ENCODE data around the gene ARL6IP5. TPM values are rescaled to one million over a fixed set of nuclear protein-coding genes. Genes with fewer than 3 reads are reported as not detected.

ARL6IP5 gene
- total RNA-seq, 6 donors from 2014 or later: 34.6 to 145 (median 125) TPM

DNA sequence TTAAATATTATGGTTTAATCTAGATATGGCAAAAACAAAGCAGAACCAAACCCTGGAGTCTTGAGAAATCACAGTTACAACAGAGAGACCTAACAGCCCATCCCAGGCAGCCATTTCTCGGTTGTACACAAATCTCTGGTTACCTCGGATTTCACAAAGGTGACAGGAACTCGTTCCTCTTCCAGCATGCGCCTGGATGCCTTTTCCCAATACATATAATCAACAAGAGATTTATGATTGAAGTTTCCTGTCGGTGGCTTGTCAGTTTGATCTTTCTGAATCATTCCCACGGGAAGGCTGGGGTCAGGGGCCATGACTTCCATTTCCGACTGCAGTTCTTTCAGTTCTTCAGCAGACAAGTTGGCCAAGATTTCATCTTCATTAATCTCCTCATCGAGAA, 37.2 kb downstream of the ARL6IP5 start:
- H3K4me1 ChIP-seq: peaks cover 0 to 10% (median 2%) of the 10 kb centered on the region in 4 donors
- H3K36me3 ChIP-seq: no peaks in the 10 kb centered on the region
- H3K27ac ChIP-seq: peak overlapping the region in 3 of 4 donors; percentile 17 to 64 (median 48)
- ATAC-seq (ENCODE audit: low FRiP score in 2 of 2): no peak
- no peaks in the 10 kb centered on the region for H3K9me3 ChIP-seq
- H3K27me3 ChIP-seq: no peaks in the 10 kb centered on the region
- DNase-seq: no peak
- H3K4me3 ChIP-seq: peak overlapping the region in 1 of 4 donors; percentile 6
- TF ChIP-seq, protein P1, sequence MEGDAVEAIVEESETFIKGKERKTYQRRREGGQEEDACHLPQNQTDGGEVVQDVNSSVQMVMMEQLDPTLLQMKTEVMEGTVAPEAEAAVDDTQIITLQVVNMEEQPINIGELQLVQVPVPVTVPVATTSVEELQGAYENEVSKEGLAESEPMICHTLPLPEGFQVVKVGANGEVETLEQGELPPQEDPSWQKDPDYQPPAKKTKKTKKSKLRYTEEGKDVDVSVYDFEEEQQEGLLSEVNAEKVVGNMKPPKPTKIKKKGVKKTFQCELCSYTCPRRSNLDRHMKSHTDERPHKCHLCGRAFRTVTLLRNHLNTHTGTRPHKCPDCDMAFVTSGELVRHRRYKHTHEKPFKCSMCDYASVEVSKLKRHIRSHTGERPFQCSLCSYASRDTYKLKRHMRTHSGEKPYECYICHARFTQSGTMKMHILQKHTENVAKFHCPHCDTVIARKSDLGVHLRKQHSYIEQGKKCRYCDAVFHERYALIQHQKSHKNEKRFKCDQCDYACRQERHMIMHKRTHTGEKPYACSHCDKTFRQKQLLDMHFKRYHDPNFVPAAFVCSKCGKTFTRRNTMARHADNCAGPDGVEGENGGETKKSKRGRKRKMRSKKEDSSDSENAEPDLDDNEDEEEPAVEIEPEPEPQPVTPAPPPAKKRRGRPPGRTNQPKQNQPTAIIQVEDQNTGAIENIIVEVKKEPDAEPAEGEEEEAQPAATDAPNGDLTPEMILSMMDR (IDR thresholded peaks at IDR 0.05): no peak
- TF ChIP-seq POLR2AphosphoS5 (IDR thresholded peaks at IDR 0.05): peak in 1 of 2 donors; percentile 11
- no peak for TF ChIP-seq POLR2A (IDR thresholded peaks at IDR 0.05)
- TF ChIP-seq EP300 (IDR thresholded peaks at IDR 0.05): no peak
- WGBS, 2 donors: 33 to 49% methylated on average over 8 of the region's 8 CpGs

GRCh38 chr3:69122403-69122802, 37.7 kb downstream of the ARL6IP5 start, which contains the start of gene LMOD3:
TSS of gene LMOD3 (minus strand) at chr3:69122595. CDS start at chr3:69122386, 209 bp downstream.
- no peaks in the 10 kb centered on the region for H3K36me3 ChIP-seq
- H3K4me3 ChIP-seq: peak within 1 kb of the TSS in 1 of 4 donors; percentile 6
- H3K9me3 ChIP-seq: no peaks in the 10 kb centered on the region
- no peak for TF ChIP-seq POLR2A (IDR thresholded peaks at IDR 0.05)
- TF ChIP-seq EP300 (IDR thresholded peaks at IDR 0.05): no peak
- TF ChIP-seq POLR2AphosphoS5 (IDR thresholded peaks at IDR 0.05): no peak
- TF ChIP-seq, protein P1 (IDR thresholded peaks at IDR 0.05): no peak
- no peaks in the 10 kb centered on the region for H3K27me3 ChIP-seq
- ATAC-seq (ENCODE audit: low FRiP score in 2 of 2): no peak
- 61 to 72% methylated on average over 3 of the region's 3 CpGs for WGBS, 2 donors
- peak within 1 kb of the TSS in 3 of 4 donors; percentile 17 to 64 (median 48) for H3K27ac ChIP-seq
- no peak for DNase-seq
- peaks cover 0 to 10% (median 2%) of the 10 kb centered on the region in 4 donors for H3K4me1 ChIP-seq

- no peaks in the 10 kb centered on the region for H3K9me3 ChIP-seq
- H3K4me3 ChIP-seq: no peak overlapping the region
- no peak overlapping the region for H3K27ac ChIP-seq
- TF ChIP-seq, protein P1 (IDR thresholded peaks at IDR 0.05): no peak
- TF ChIP-seq POLR2A (IDR thresholded peaks at IDR 0.05) (no peak), POLR2AphosphoS5 (IDR thresholded peaks at IDR 0.05) (no peak), EP300 (IDR thresholded peaks at IDR 0.05) (no peak)
- no peaks in the 10 kb centered on the region for H3K27me3 ChIP-seq
- 89 to 91% methylated on average over 3 of the region's 3 CpGs for WGBS, 2 donors
- ATAC-seq (ENCODE audit: low FRiP score in 2 of 2): no peak
- peaks cover 0 to 6% (median under 1%) of the 10 kb centered on the region in 4 donors for H3K4me1 ChIP-seq
- DNase-seq: no peak
- no peaks in the 10 kb centered on the region for H3K36me3 ChIP-seq
Measured at GRCh38 chr3:69126216-69126615, 41.5 kb downstream of the ARL6IP5 start.

GRCh38 chr3:69126999-69127398, 42.3 kb downstream of the ARL6IP5 start:
- ATAC-seq (ENCODE audit: low FRiP score in 2 of 2): no peak

More at GRCh38 chr3:69126999-69127398, 42.3 kb downstream of the ARL6IP5 start:
- WGBS, 2 donors: 87 to 95% methylated on average over 2 of the region's 2 CpGs
- TF ChIP-seq, protein P1 (IDR thresholded peaks at IDR 0.05): no peak
- TF ChIP-seq EP300 (IDR thresholded peaks at IDR 0.05): no peak
- TF ChIP-seq POLR2AphosphoS5 (IDR thresholded peaks at IDR 0.05): no peak
- no peak for TF ChIP-seq POLR2A (IDR thresholded peaks at IDR 0.05)
- H3K27me3 ChIP-seq: no peaks in the 10 kb centered on the region
- H3K4me3 ChIP-seq: no peak overlapping the region
- no peaks in the 10 kb centered on the region for H3K9me3 ChIP-seq
- no peak for DNase-seq
- H3K27ac ChIP-seq: no peak overlapping the region
- H3K4me1 ChIP-seq: no peaks in the 10 kb centered on the region
- H3K36me3 ChIP-seq: no peaks in the 10 kb centered on the region
